Psoas muscle (tissue), 8 donors: Measurements from ENCODE around the gene FOXD3. TPM values are rescaled to one million over a fixed set of nuclear protein-coding genes. Genes with fewer than 3 reads are reported as not detected.
A peak's percentile ranks its signal among the peaks of the same experiment; 100 is the strongest.

Source experiments
- ATAC-seq, 4 donors: fragments of 200-7000 bp; cut with Tn5 transposase; one replicate each; pipeline ENCODE4 v1.9.1; 2020; ENCODE audit warnings: moderate library complexity in 3 of 4, mild to moderate bottlenecking in 2 of 4
- DNase-seq, 2 donors: peaks; one replicate each; pipeline ENCODE4 v3.0.0-alpha.2; 2020
- H3K27ac ChIP-seq: fragments of 200-600 bp; one replicate; pipeline ENCODE4 v1.8.0; 2022
- H3K27me3 ChIP-seq, 3 donors: fragments of 200-600 bp in 1 of 3; one replicate each; pipeline versions ENCODE4 v1.6.1 to v1.8.0; 2013 to 2022; ENCODE audit warnings: low read length in 2 of 3, mild to moderate bottlenecking in 2 of 3, moderate library complexity in 1 of 3; ENCODE audit not compliant: insufficient read depth in 3 of 3
- H3K36me3 ChIP-seq, 2 donors: fragments of 200-600 bp in 1 of 2; one replicate each; pipeline versions ENCODE4 v1.6.1 to v1.8.0; 2013 to 2022; ENCODE audit warnings: low read depth in 1 of 2, mild to moderate bottlenecking in 1 of 2, moderate library complexity in 1 of 2; ENCODE audit not compliant: insufficient read depth in 1 of 2
- H3K4me1 ChIP-seq: fragments of 200-600 bp; one replicate; pipeline ENCODE4 v1.8.0; 2022
- H3K4me3 ChIP-seq: fragments of 200-600 bp; one replicate; pipeline ENCODE4 v1.8.0; 2022; ENCODE audit warnings: mild to moderate bottlenecking
- H3K9me3 ChIP-seq: fragments of 200-600 bp; one replicate; pipeline ENCODE4 v1.8.0; 2022
- WGBS, 3 donors: extraction: QIAGEN DNeasy Blood & Tissue Kit; methylation state at CpG; one replicate each; pipeline versions ENCODE4 v1.1.6 to v1.1.7; 2013; 5-methylcytosine and 5-hydroxymethylcytosine counted together
- intact Hi-C, 2 donors: fragments of 100-400 bp; cut with DNase I; formaldehyde crosslinking; loops; one replicate each; pipeline versions ENCODE4 v1.11.0 to v1.14.2; 2022
- polyA plus RNA-seq, 3 donors: library from polyadenylated mRNA; stranded (reverse); fragments of 200-250 nt; gene quantifications; one replicate each; pipeline ENCODE4 v1.2.3, GENCODE V29; 2013
- total RNA-seq, 4 donors: library from RNA; stranded (reverse); fragmentation: NEBNext Ultra II Directional in 2 of 4; extraction: Animal tissue kit (Norgen Biotek cat#: 25700) in 2 of 4; gene quantifications; one replicate each; pipeline versions ENCODE4 v1.2.1 to v1.2.4, GENCODE V29; 2021 to 2023
- TF ChIP-seq, protein P1 (sequence below): fragments of 200-600 bp; IDR thresholded peaks from one replicate; pipeline ENCODE4 v1.8.0; 2022; ENCODE audit warnings: antibody characterized with exemption
- donor health status: healthy with polysubstance abuse.
- donor health status: DM: no; HTN: no; CAD: no; lungs with moderate emphysema.
- donor health status: Bipolar disorder and iron deficiency.
- donor health status: healthy.
- donor health status: DM: yes; HTN: yes; CAD: no.
- donor health status: DM: no; HTN: no; CAD: no.
- donor health status: DM: no; HTN: no; CAD: no.
- donor health status: DM: yes; HTN: yes; CAD: no.

The FOXD3 gene
- total and polyA plus RNA-seq, 7 donors, result 0.13 to 1.2 (median 0.56) TPM

DNA sequence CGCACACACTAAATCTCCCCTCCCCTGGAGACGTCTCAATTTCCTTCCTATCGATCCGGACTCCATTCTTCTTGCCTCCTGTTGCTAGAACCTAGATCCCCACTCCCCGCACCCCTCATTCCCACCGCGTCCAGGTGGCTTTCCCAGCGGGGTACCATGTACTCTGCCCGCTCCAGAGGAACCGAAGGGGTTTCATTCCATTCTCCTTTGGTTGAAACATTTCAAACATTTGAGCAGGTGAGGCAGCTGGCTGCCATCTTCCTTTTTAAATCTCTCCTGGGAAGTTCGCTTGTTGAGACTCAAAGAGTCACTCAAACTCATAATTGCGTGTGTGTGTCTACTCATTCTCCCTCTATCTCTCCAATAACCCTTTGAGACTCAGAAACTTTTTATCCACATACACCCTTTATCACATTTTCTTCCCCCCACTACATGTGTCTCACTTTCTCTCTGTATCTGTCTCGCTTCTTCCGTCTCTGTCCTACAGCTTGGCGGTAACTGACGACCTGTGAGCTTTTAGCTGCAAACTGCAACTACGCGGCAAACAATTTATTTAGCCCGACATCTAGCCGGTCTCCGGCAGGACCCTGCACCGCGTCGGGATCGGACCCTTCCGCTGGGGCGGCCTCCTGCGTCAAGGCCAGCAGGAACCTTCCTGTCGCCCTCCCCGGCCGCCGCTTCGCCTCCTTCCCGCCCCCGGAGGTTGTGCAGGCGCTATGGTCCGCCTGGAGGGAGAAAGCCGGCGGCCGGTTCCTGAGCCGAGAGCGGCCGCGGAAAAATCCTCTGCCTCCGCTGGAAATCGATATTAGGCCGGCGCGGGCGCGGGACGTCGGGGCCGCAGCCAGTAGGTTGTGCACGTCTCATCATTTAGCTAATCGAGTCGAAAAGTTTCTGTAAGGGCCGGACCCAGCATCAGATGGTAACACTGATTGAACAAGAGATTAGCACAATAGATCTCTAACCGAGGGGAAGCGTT lies 3.0 kb upstream of the FOXD3 start:
- H3K9me3 ChIP-seq, result no peaks in the 10 kb centered on the region
- no peak overlapping the region for H3K4me3 ChIP-seq
- DNase-seq (no peak), ATAC-seq (no peak)
- intact Hi-C loops, result loop anchor here (5.0 to 10.0 kb wide), 2 partner anchors 123 to 125 kb away; no protein-coding TSS in a partner anchor
- 8 to 9% (median 8%) methylated on average over 59 to 60 of the region's 60 CpGs for WGBS, 3 donors
- no peaks in the 10 kb centered on the region for H3K36me3 ChIP-seq
- TF ChIP-seq, protein P1, sequence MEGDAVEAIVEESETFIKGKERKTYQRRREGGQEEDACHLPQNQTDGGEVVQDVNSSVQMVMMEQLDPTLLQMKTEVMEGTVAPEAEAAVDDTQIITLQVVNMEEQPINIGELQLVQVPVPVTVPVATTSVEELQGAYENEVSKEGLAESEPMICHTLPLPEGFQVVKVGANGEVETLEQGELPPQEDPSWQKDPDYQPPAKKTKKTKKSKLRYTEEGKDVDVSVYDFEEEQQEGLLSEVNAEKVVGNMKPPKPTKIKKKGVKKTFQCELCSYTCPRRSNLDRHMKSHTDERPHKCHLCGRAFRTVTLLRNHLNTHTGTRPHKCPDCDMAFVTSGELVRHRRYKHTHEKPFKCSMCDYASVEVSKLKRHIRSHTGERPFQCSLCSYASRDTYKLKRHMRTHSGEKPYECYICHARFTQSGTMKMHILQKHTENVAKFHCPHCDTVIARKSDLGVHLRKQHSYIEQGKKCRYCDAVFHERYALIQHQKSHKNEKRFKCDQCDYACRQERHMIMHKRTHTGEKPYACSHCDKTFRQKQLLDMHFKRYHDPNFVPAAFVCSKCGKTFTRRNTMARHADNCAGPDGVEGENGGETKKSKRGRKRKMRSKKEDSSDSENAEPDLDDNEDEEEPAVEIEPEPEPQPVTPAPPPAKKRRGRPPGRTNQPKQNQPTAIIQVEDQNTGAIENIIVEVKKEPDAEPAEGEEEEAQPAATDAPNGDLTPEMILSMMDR, result no peak
- H3K27me3 ChIP-seq, result peaks cover 0 to 98% (median 54%) of the 10 kb centered on the region in 3 donors
- peaks cover 13% of the 10 kb centered on the region for H3K4me1 ChIP-seq
- H3K27ac ChIP-seq, result no peak overlapping the region

DNA sequence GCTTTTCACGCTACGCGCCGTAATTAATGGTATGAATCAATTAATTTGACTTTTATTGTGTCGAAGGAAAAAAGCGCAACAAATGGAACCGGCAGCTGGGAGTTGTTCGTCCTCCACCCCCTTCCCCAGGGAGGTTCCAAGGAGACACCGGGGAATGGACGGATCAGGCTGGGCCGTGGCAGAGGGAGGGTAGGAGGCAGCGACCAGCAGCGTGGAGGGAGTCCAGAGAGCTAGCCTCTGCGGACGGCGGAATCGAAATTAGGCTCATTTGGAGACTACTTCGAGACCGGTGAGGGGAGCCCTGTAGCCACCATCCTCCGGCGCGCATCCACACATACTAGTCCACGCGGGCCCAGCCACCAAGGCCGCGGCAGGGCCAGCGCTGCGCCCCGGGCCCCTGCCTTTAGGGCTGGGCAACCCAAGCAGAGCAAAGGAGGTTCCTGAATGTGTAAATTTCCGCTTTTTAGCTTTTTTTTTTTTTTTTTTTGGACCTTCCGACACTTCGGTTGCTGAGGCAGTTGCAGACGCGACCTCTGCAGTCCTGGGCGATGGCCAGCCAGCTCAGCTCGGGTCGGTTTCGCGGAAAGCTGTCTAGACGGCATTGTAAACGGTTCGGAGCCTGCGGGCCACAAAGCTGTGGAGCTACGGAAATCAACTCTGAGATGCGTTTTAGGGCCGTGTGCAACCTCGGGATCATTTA lies 2.2 kb upstream of the FOXD3 start:
- H3K27me3 ChIP-seq, result peaks cover 0 to 100% (median 57%) of the 10 kb centered on the region in 3 donors
- no peak for DNase-seq
- H3K36me3 ChIP-seq, result no peaks in the 10 kb centered on the region
- WGBS, 3 donors, result 13 to 19% (median 18%) methylated on average over 47 of the region's 47 CpGs
- no peak overlapping the region for H3K4me3 ChIP-seq
- no peak for ATAC-seq
- H3K4me1 ChIP-seq, result peaks cover 15% of the 10 kb centered on the region
- H3K9me3 ChIP-seq, result no peaks in the 10 kb centered on the region
- TF ChIP-seq, protein P1, result no peak
- no peak overlapping the region for H3K27ac ChIP-seq
- intact Hi-C loops, result loop anchor here in 1 of 2 donors (10.0 kb wide), 1 partner anchor 125 kb away; no protein-coding TSS in a partner anchor

DNA sequence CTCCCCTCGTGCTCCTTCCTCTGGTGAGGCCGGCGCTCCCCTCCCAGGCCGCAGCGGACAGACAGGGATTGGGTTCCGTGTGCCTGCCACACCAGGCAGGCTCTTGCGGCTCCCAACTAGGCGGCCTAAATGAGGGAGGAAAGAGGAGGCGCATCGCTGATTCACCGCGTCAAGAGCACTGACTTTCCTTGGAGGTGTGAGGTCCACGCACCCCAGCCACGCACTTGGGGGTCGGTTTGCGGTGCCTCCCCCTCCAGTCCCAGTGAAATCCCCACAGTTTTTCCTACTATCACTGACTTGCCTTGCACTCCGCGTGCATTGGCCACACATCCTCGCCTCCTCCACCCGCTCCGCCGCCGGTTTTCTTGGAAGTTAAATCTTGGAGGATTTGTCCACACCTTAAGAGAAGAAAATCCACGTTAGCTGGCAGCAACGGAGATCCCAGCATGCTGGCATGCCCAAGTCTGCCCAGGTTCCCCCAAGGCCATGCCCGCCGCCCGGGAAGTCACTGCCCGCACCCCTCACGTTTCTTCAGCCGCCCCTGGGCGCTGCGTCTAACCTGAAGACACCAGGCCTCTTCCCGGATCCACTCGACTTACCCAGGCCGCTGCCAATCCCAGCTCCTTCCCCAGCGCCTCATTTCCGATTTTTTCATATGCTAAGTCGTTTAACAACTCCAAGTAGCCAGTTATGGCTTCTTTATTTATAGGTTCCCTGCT lies 1.1 kb upstream of the FOXD3 start:
- Histone ChIP-seq H3K27me3 (peaks cover 0 to 100% (median 60%) of the 10 kb centered on the region in 3 donors), H3K4me3 (peak overlapping the region; percentile 76), H3K36me3 (no peaks in the 10 kb centered on the region), H3K27ac (no peak overlapping the region), H3K4me1 (peaks cover 15% of the 10 kb centered on the region), H3K9me3 (no peaks in the 10 kb centered on the region)
- 26 to 31% (median 31%) methylated on average over 39 of the region's 39 CpGs for WGBS, 3 donors
- ATAC-seq (no peak), DNase-seq (no peak)
- TF ChIP-seq, protein P1, result no peak
- intact Hi-C loops, result loop anchor here in 1 of 2 donors (10.0 kb wide), 1 partner anchor 124 kb away; no protein-coding TSS in a partner anchor

DNA sequence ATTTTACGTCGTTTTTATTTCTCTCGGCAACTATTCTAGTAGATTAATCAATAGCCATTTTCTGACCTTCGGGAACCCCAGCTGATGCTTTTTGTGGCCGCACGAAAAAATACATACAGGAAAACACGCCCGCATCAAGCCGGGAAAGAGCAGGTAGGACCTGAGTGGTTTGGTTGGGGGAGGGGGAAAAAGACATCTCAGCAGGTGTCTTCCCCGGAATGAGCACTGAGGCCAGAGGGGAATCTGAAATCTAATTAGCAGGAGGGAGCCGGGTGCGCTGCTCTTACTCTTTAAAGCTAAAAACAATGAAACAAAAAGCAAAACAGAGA lies 618 bp upstream of the FOXD3 start:
- intact Hi-C loops, result loop anchor here in 1 of 2 donors (10.0 kb wide), 1 partner anchor 123 kb away; no protein-coding TSS in a partner anchor
- H3K9me3 ChIP-seq, result no peaks in the 10 kb centered on the region
- H3K36me3 ChIP-seq, result no peaks in the 10 kb centered on the region
- ATAC-seq (no peak), DNase-seq (no peak)
- H3K4me3 ChIP-seq, result peak overlapping the region; percentile 76
- 14 to 18% (median 17%) methylated on average over 12 of the region's 12 CpGs for WGBS, 3 donors
- peaks cover 15% of the 10 kb centered on the region for H3K4me1 ChIP-seq
- TF ChIP-seq, protein P1, result no peak
- no peak overlapping the region for H3K27ac ChIP-seq
- H3K27me3 ChIP-seq, result peaks cover 0 to 100% (median 62%) of the 10 kb centered on the region in 3 donors
